Measurements from ENCODE around the gene ARMC8.

The ARMC8 gene

GRCh38 chr3:138200424-138200823 lies 13.3 kb downstream of the ARMC8 start:
- DNase-seq, result no peak

- DNase-seq, result no peak
Observed at GRCh38 chr3:138202945-138203701, 16.0 kb downstream of the ARMC8 start.

DNA sequence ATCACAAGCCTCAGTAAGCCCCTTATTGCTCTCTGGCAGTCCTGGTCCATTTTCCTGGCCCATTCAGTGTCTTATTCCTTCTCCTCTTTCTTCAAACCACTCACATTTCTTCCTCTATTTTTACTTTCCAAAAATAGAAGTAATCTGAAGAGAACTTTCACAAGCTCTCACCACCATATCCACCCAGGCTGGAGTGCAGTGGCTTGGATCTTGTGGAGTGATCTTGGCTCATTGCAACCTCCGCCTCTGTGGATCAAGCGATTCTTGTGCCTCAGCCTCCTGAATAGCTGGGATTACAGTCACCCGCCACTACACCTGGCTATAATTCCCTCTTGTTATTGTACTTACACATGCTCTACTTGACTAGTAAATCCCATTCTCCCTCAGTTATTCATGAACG lies 16.8 kb downstream of the ARMC8 start:
- DNase-seq, result no peak

DNA sequence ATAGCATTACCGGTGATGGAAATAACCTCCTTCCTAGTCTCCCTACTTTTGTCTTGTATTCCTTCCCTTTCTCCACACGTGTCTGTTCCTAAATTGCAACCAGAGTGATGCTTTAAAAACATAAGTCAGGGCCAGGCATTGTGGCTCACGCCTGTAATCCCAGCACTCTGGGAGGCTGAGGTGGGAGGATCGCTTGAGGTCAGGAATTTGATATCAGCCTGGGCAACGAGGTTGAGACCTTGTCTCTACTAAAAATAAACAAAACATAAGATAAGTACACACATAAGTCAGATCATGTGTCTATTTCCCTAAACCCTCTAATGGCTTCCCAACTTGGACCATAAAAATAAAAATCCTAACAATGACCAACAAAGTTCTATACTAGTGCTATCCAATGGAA lies 18.4 kb downstream of the ARMC8 start:
- DNase-seq, result no peak

DNA sequence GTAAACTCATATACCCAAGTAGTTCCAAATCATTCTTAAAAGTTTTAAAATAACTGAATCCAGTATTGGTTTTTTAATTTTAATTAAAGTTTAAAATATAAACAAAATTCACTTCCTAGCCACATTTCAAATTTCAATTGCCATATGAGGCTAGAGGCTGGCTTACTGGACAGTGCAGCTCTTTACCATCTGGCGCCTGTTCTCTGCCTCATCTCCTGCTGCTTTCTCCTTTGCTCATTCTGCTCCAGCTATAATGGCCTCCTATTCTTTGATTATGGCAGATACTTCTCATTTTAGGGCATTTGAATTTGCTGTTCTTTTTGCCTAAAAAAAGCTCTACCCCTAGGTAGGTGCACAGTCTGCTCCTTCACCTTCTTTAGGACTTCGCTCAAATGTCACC lies 19.1 kb downstream of the ARMC8 start:
- no peak for DNase-seq

DNA sequence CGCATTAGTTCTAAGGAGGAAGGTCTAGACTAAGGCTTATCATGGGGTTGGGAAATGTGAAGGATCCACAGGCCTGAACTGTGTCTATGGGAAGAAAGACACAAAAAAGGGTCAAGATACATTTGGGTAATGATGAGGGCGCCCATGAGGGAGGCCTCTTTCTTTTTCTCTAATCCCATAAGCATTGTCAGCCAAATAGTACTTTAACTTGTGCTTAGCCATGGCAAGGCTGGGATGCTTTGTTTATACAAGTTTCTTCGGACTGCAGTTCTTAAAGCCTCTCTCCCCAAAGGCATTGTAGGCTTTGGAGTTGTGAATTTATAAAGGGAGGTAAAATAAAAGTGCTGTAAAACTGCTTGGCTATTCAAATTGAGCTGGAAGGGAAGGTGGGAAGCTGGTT lies 23.4 kb downstream of the ARMC8 start:
- DNase-seq, result no peak

DNA sequence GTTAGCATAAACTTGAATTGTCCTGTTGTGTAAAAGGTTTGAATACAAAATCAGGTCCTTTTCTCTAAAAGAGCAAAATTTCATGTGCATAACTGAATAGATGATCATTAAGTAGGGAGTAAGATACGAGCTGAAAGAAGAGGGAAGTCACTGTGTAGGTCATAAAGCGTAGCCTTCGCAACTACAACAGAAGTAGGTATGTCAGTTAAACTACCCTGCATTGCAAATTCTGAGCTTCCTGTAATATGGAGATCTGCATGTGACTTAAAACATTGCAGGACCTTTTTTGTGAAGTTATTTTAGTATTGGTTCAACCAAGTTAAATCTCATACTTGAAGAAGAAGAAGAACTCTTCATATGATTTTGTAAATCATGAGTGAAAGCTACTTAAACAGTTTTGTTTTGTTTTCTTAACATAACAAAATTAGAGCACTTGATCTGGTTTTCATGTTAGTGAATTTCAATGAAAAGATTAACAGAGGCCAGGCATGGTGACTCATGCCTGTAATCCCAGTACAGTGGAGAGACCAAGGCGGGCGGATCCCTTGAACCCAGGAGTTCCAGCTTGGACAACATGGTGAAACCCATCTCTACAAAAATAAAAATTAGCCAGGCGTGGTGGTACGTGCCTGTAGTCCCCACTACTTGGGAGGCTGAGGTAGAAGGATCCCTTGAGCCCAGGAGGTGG lies 26.4 kb downstream of the ARMC8 start:
- no peak for DNase-seq

- no peak for DNase-seq
Observed at GRCh38 chr3:138219255-138219654, 32.2 kb downstream of the ARMC8 start.

GRCh38 chr3:138220242-138220641 lies 33.1 kb downstream of the ARMC8 start:
- DNase-seq, result no peak

GRCh38 chr3:138220788-138221187 lies 33.7 kb downstream of the ARMC8 start:
- no peak for DNase-seq

- no peak for DNase-seq
Observed at GRCh38 chr3:138222131-138222941, 35.2 kb downstream of the ARMC8 start.

GRCh38 chr3:138222942-138223287 lies 35.8 kb downstream of the ARMC8 start:
- no peak for DNase-seq

DNA sequence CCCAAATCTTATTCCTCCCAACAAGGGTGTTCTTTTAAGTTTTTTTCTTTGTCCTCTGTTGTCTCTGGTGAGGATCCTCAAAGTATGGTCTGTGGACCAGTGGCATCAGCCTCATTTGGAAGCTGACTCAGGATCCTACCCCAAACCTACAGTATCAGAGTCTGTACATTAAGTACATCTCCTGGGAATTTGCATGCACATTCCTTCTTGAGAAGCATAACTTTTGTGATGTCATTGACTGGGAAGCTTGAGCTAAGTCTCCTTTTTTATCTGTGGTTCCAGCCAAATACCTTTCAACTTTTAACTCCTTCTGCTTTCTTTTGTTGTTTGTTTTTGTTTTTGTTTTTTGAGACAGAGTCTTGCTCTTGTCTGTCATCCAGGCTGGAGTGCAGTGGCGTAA lies 40.5 kb downstream of the ARMC8 start:
- DNase-seq, result no peak

- no peak for DNase-seq
Observed at GRCh38 chr3:138230525-138230924, 43.4 kb downstream of the ARMC8 start.

DNA sequence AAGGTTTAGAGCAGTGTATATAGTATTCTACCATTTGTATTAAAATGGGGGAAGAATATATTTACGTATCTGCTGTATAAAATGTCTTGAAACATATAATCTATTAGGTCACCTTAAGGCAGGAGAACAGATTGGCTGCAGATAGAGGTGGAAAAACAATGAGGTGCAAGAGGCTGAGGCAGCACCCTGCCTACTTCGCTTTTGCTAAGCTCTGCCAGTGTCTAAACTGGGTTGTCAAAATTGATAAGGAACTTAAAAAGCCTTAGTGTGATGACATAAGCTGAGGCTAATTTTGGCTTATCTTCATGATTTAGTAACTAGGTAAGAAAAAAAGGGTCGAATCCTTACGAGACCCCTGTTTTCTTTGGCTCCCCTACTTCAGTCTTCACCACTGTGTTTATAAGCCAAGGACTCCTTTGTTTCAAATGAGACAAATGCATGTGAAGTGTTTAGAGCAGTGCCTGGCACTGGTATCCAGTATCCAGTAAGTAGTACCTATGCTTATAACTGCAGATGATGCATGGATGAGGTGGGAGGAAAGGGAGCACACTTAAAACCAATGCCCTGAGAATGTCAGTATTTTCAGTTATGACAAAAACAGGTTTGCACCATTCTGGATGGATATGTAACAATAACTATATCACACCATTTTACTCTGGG lies 45.7 kb downstream of the ARMC8 start:
- DNase-seq, result no peak

DNA sequence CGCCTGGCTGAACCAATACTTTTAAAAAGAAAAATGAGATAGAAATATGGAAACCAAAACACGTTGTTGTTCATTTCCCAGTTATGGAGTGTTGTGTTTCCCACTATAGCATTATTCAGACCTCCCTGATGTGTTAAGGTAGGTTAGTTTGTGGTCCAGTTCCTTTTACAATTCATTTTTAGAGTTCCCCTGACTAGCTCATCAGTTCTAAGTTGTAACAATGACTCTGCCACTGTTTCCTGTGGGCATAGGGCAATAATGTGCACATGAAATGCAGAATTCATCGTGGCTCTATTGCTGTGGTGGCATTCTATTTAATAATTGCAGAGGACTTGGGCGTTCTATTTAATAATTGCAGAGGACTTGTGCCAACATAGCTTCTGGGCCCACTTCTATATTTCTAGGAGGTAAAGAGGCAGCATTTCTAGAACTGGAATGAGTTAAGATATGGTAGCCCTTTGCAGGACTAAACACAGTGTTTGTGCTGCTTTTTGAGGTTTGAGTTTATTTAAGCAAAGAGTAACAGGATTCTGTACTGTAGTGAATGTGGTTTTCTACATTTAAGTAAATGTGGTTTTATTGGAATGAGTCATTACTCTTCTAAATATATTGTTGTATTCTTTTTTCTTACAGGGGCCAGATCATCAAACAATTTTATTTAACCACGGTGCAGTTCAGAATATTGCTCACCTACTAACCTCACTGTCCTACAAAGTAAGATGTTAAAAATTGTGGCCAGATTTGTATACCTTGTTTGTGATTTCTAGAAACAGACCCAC lies 47.5 kb downstream of the ARMC8 start:
- no peak for DNase-seq

DNA sequence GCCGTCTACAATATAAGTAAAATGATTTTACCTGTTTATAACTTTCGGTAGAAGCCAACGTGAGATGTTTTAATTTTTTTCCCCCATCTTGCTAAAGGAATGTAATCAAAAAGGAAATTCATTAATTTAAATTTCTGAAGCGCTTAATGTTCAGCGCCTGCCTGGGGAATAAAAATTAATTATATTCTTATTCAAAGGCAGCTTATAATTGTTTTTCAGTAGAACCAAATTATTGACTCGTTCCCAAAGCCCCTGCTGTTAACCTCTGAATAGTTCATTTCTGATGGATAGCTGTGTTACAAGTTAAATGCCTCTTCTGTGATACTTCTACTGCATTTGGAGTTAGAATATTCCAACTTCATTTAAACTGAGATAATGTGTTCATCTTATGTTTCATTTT lies 51.6 kb downstream of the ARMC8 start:
- no peak for DNase-seq

DNA sequence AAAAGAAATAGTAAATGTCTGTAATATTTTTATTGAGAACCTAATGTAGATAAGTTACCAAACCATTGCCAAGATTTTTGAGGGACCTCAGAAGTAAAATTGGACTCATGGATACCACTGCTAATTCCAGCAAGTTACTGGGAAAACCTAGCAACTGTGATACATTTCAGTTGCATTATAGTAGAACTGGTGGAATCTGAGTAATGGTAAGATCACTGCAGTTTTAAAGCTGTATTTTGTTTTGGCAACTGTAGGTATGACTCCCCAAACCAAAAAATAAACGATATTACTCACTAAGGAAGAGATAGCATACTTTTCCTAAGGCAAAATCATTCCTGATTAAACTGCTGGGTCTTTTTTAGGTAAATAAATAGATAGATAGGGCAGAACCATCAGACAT lies 54.0 kb downstream of the ARMC8 start:
- DNase-seq, result no peak

- DNase-seq, result no peak
Observed at GRCh38 chr3:138241676-138242075, 54.6 kb downstream of the ARMC8 start.

GRCh38 chr3:138242466-138242865 lies 55.4 kb downstream of the ARMC8 start:
- DNase-seq, result no peak

DNA sequence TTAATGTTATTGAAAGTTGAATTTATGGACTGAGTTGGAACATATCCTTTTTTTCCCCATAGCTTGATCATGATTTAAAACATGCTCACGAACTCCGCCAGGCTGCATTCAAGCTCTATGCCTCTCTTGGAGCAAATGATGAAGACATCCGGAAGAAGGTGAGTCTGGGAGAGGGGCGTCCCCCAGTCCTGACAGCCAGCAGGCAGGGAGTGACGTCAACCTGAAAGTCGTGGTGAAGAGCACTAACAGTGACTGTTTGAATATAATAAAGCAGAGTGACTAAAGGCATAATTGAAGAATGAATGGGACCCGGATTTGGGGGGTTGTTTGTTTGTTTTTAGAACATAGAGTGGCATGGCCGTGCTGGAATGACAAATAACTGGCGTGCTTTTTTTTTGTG lies 57.9 kb downstream of the ARMC8 start:
- no peak for DNase-seq

DNA sequence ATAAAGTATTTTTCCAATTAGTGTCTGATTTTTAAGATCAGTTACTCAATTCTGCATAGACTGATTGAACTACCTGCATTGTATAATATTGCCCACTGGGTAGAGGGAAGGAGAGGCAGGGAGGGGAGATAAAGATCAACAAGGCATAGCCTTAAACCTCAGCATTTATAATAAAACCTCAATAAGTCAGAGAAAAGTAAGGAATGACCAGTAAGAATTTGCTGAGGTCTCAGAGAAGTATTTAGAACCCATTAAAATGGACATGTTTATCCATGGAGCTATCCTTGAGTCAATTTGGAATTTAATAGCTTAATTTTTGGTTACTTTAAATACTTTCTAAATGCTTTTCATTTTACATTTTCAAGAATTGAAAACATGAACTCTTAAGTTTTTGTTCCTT lies 62.5 kb downstream of the ARMC8 start:
- DNase-seq, result no peak

DNA sequence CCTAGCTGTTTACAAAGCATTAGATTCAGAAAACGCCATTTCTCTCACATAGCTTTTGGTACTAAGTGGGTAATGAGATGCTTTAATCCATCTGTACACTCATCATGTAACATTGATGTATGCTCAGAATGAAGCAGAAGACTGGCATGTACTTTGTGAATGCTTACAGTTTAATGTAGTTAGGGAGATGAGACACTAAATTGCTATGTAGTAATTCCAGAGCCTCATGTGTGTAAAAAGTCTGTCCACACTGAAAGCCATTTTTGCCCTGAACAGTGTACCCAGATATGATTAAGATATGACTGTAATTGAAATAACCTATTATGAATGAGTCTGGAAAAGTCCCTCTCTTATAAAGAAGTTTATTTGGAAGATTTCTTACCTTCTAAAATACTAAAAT lies 66.5 kb downstream of the ARMC8 start:
- DNase-seq, result no peak

Measured in NCI-H1694 (cell line).